GM12878 (cell line): Measurements from ENCODE around the gene TBX15. TPM values are rescaled to one million over a fixed set of nuclear protein-coding genes. Genes with fewer than 3 reads are reported as not detected.

Experiments
- ATAC-seq: fragments of 200-7000 bp; cut with Tn5 transposase; 3 replicates; pipeline ENCODE4 v1.9.1; 2020; ENCODE audit warnings: mild to moderate bottlenecking, moderate library complexity
- BruUV-seq: library from RNA; stranded (reverse); fragments of 400-500 nt; replicated peaks from 2 replicates; lab custom pipeline; 2021; lab: Mats Ljungman, UMichigan
- CTCF ChIA-PET: fragments of 300-600 bp; sonication (Branson Sonifier 250); formaldehyde crosslinking; extraction: SDS; loops from one replicate; lab custom pipeline; 2021; ENCODE audit warnings: inconsistent platforms; lab: Yijun Ruan, JAX
- POLR2A ChIA-PET: fragments of 350-600 bp; formaldehyde crosslinking; extraction: SDS; loops from one replicate; lab custom pipeline; 2021; ENCODE audit warnings: inconsistent platforms; lab: Charles Lee
- RAD21 ChIA-PET: fragments of 300-600 bp; sonication (Branson Sonifier 250); formaldehyde crosslinking; loops from one replicate; lab custom pipeline; 2023; ENCODE audit warnings: antibody characterized with exemption; ENCODE audit not compliant: unreplicated experiment; lab: Charles Lee
- SMC1A ChIA-PET: fragments of 300-600 bp; sonication (Branson Sonifier 250); formaldehyde crosslinking; loops from one replicate; lab custom pipeline; 2023; ENCODE audit not compliant: unreplicated experiment, uncharacterized antibody; lab: Charles Lee
- DNase-seq: peaks from one replicate; pipeline ENCODE4 v3.0.0-alpha.2; 2011; ENCODE audit warnings: low read depth, low spot score
- FAIRE-seq: peaks from 3 replicates; lab custom pipeline; 2011; peaks lifted over from hg19 to GRCh38; lab: Jason Lieb, UNC
- H2AFZ ChIP-seq: 2 replicates; pipeline ENCODE4 v1.6.0; 2011; ENCODE audit warnings: low read depth, low read length, control low read depth; ENCODE audit not compliant: control insufficient read depth
- H3K27ac ChIP-seq: 2 replicates; pipeline ENCODE4 v1.5.1; 2011; ENCODE audit warnings: control low read depth; ENCODE audit not compliant: control insufficient read depth, insufficient read depth
- H3K27me3 ChIP-seq, 2 experiments: replicated peaks in 1 of 2; 2 replicates each; pipeline versions ENCODE4 v1.6.0 to v1.6.1; 2011; ENCODE audit warnings: low read length in 1 of 2; ENCODE audit not compliant: control insufficient read depth in 2 of 2, insufficient read depth in 2 of 2
- H3K36me3 ChIP-seq, 2 experiments: 2 replicates each; pipeline ENCODE4 v1.5.1; 2011; ENCODE audit warnings: low read length in 1 of 2; ENCODE audit not compliant: control insufficient read depth in 2 of 2, insufficient read depth in 2 of 2
- H3K4me1 ChIP-seq: 2 replicates; pipeline ENCODE4 v1.6.1; 2011; ENCODE audit warnings: mild to moderate bottlenecking, low read length, moderate library complexity, mixed read lengths; ENCODE audit not compliant: control insufficient read depth, insufficient read depth
- H3K4me2 ChIP-seq: 2 replicates; pipeline ENCODE4 v1.6.0; 2011; ENCODE audit warnings: control low read depth; ENCODE audit not compliant: control insufficient read depth, insufficient read depth
- H3K4me3 ChIP-seq: fragments of 200-600 bp; sonication (generic); 2 replicates; pipeline ENCODE4 v1.5.1; 2016
- H3K79me2 ChIP-seq: 2 replicates; pipeline ENCODE4 v1.6.0; 2011; ENCODE audit warnings: low read length; ENCODE audit not compliant: control insufficient read depth, insufficient read depth
- H3K9ac ChIP-seq: 2 replicates; pipeline ENCODE4 v1.8.0; 2011; ENCODE audit warnings: low read length, control low read depth, mixed read lengths; ENCODE audit not compliant: control insufficient read depth, insufficient read depth
- H3K9me3 ChIP-seq: replicated peaks from 3 replicates; pipeline ENCODE4 v1.5.1; 2011; ENCODE audit warnings: mild to moderate bottlenecking, low read length; ENCODE audit not compliant: control insufficient read depth, insufficient read depth
- H4K20me1 ChIP-seq: 2 replicates; pipeline ENCODE4 v1.6.0; 2011; ENCODE audit not compliant: control insufficient read depth, insufficient read depth
- CBFB ChIP-seq: IDR thresholded peaks from 2 replicates; pipeline ENCODE4 v1.6.1; 2016; ENCODE audit warnings: antibody characterized with exemption, low read depth
- CBX5 ChIP-seq: sonication (generic); IDR thresholded peaks from 2 replicates; pipeline ENCODE4 v1.6.1; 2016; ENCODE audit warnings: low read depth, moderate library complexity, mild to moderate bottlenecking, inconsistent platforms
- DPF2 ChIP-seq: fragments of 450-650 bp; IDR thresholded peaks from 2 replicates; pipeline ENCODE4 v1.6.1; 2017; ENCODE audit warnings: mild to moderate bottlenecking
- EP300 ChIP-seq, 2 experiments: fragments of 150-350 bp in 1 of 2; IDR thresholded peaks; 2 replicates each; pipeline ENCODE4 v1.6.1; 2011 to 2012; ENCODE audit warnings: low read depth in 2 of 2, low read length in 2 of 2, borderline replicate concordance in 1 of 2, improper control_type of control experiment in 1 of 2, inconsistent platforms in 1 of 2; ENCODE audit not compliant: control insufficient read depth in 1 of 2
- EZH2 ChIP-seq: IDR thresholded peaks from 2 replicates; pipeline ENCODE4 v1.6.1; 2012; ENCODE audit warnings: low read depth, mild to moderate bottlenecking, control low read depth, inconsistent platforms, low read length, borderline replicate concordance; ENCODE audit not compliant: control insufficient read depth
- HCFC1 ChIP-seq: fragments of 150-350 bp; IDR thresholded peaks from 2 replicates; pipeline ENCODE4 v1.6.1; 2014; ENCODE audit warnings: low read length
- IRF4 ChIP-seq: IDR thresholded peaks from 2 replicates; pipeline ENCODE4 v1.6.1; 2011; ENCODE audit warnings: low read depth, low read length
- MEF2A ChIP-seq: IDR thresholded peaks from 2 replicates; pipeline ENCODE4 v1.6.1; 2011; ENCODE audit warnings: low read depth, mild to moderate bottlenecking, low read length, moderate library complexity; ENCODE audit not compliant: insufficient read depth
- PAX8 ChIP-seq: fragments of 450-650 bp; IDR thresholded peaks from 2 replicates; pipeline ENCODE4 v1.6.1; 2017; ENCODE audit warnings: mild to moderate bottlenecking, moderate library complexity
- RBBP5 ChIP-seq: fragments of 200-600 bp; sonication (generic); conservative IDR thresholded peaks from 2 replicates; pipeline ENCODE4 v1.6.1; 2016
- RFX5 ChIP-seq: IDR thresholded peaks from 2 replicates; pipeline ENCODE4 v1.6.1; 2011; ENCODE audit warnings: low read depth, low read length, improper control_type of control experiment
- TBL1XR1 ChIP-seq: IDR thresholded peaks from 2 replicates; pipeline ENCODE4 v1.6.1; 2012; ENCODE audit warnings: low read depth, low read length, improper control_type of control experiment
- TCF3 ChIP-seq: IDR thresholded peaks from 2 replicates; pipeline ENCODE4 v1.6.1; 2012; ENCODE audit warnings: low read depth, mild to moderate bottlenecking, low read length, borderline replicate concordance; ENCODE audit not compliant: insufficient read depth
- TCF7 ChIP-seq: IDR thresholded peaks from 2 replicates; pipeline ENCODE4 v1.6.1; 2014; ENCODE audit warnings: antibody characterized with exemption, borderline replicate concordance
- YBX1 ChIP-seq: fragments of 450-650 bp; IDR thresholded peaks from 2 replicates; pipeline ENCODE4 v1.6.1; 2016; ENCODE audit warnings: antibody characterized with exemption
- ZBTB4 ChIP-seq: fragments of 450-650 bp; formaldehyde crosslinking; IDR thresholded peaks from 2 replicates; pipeline ENCODE4 v1.4.0; 2022; ENCODE audit warnings: mild to moderate bottlenecking, moderate library complexity
- WGBS: methylation state at CpG from one replicate; pipeline ENCODE4 v1.1.6; 2016; ENCODE audit warnings: low lambda C conversion rate; ENCODE audit not compliant: insufficient replicate concordance, insufficient coverage; ENCODE audit errors: missing lambda C conversion rate; 5-methylcytosine and 5-hydroxymethylcytosine counted together
- in situ Hi-C: fragments of 300-500 bp; cut with MboI; formaldehyde crosslinking; loops from 9 replicates; pipeline ENCODE4 v1.14.3; 2018; ENCODE audit warnings: mixed read lengths
- intact Hi-C: fragments of 100-400 bp; cut with micrococcal nuclease; formaldehyde crosslinking; loops from one replicate; pipeline ENCODE4 v1.14.2; 2022; ENCODE audit not compliant: unreplicated experiment
- polyA plus RNA-seq, 11 experiments: library from polyadenylated mRNA; depleted of rRNA in 4 of 11; unstranded in 6 of 11; stranded (reverse) in 5 of 11; fragments of >200 nt; fragmentation: Nextera tagmentation in 4 of 11; fragmentation: Illumina TruSeq in 1 of 11; extraction: Ambion mirVana in 4 of 11; extraction: Trizol in 1 of 11; gene quantifications; 1 replicate in 1 of 11; 2 replicates in 10 of 11; pipeline versions ENCODE4 v1.2.1 to v1.2.3, GENCODE V29; 2011 to 2016; ENCODE audit warnings: inconsistent platforms in 2 of 11, missing spikeins in 2 of 11, low read depth in 1 of 11
- total RNA-seq, 4 experiments: library from RNA; depleted of rRNA in 3 of 4; stranded (reverse); fragments of >200 nt in 3 of 4; fragmentation: Illumina TruSeq in 1 of 4; extraction: Trizol in 1 of 4; gene quantifications; 2 replicates each; pipeline versions ENCODE4 v1.2.1 to v1.2.3, GENCODE V29; 2013 to 2021
- TF ChIP-seq, protein P1 (sequence below): fragments of 150-350 bp; IDR thresholded peaks from 2 replicates; pipeline ENCODE4 v1.6.1; 2014; ENCODE audit warnings: mild to moderate bottlenecking, low read depth, low read length

TBX15 gene
- total and polyA plus RNA-seq, 10 of the 15 experiments (the other 5 are each of a cell fraction or from before 2014, with no cell fraction given): 0.64 to 9.4 (median 0.99) TPM

DNA sequence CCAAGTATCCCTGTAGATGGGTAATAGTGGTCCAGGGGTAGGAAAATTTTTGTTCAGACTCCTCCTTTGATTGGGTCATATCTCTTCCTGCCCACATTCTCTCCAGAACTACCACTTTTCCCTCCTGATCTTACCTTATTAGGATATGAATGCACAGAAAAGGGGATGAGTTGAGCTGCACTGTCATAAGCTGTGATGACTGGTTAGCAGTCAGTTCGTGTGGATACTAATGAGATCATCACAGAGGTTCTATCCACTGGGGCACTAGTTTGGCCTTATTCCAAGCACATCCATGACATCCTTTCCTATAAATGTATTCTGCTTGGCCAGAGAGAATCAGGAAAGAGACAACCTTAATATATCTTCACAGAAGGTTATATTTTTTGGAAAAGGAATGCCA is 22.1 kb upstream of the TBX15 start:
- WGBS: 0% methylated on average over 1 of the region's 1 CpG
- in situ Hi-C loops: loop anchor here (5.0 kb wide), 1 partner anchor 858 kb away; no protein-coding TSS in a partner anchor
- TF ChIP-seq IRF4 (no peak), TCF3 (no peak), EZH2 (no peak), MEF2A (no peak), TCF7 (no peak), RBBP5 (no peak), CBFB (no peak), HCFC1 (no peak), TBL1XR1 (no peak), DPF2 (no peak), CBX5 (no peak), RFX5 (no peak), YBX1 (no peak), ZBTB4 (CRISPR knock-in tag) (no peak), EP300 (IDR thresholded peaks at IDR 0.05; ENCODE audit: borderline replicate concordance in 1 of 2, control insufficient read depth in 1 of 2, low read depth in 2 of 2, low read length in 2 of 2) (no peak), PAX8 (no peak)
- TF ChIP-seq, protein P1, sequence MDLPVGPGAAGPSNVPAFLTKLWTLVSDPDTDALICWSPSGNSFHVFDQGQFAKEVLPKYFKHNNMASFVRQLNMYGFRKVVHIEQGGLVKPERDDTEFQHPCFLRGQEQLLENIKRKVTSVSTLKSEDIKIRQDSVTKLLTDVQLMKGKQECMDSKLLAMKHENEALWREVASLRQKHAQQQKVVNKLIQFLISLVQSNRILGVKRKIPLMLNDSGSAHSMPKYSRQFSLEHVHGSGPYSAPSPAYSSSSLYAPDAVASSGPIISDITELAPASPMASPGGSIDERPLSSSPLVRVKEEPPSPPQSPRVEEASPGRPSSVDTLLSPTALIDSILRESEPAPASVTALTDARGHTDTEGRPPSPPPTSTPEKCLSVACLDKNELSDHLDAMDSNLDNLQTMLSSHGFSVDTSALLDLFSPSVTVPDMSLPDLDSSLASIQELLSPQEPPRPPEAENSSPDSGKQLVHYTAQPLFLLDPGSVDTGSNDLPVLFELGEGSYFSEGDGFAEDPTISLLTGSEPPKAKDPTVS: no peak
- TF ChIP-seq, all 136 proteins: peak for 0
- ChIA-PET RAD21 (no interaction called here), CTCF (interaction anchor here (1.0 to 5.4 kb wide), 3 partner anchors 18 to 266 kb away, joined by 3 to 21 read pairs (median 3); no protein-coding TSS in a partner anchor), POLR2A (no interaction called here), SMC1A (interaction anchor here (1.6 kb wide), 2 partner anchors 15 to 32 kb away, joined by 4 to 6 read pairs; no protein-coding TSS in a partner anchor)
- intact Hi-C loops: no loop called here
- Histone ChIP-seq H2AFZ (no peak overlapping the region), H3K9ac (no peak overlapping the region), H3K4me2 (no peak overlapping the region), H3K36me3 (no peaks in the 10 kb centered on the region), H3K9me3 (peaks cover 4% of the 10 kb centered on the region; the same call in 1 of the 3 replicates), H3K4me1 (no peaks in the 10 kb centered on the region), H3K79me2 (no peaks in the 10 kb centered on the region), H4K20me1 (no peaks in the 10 kb centered on the region), H3K27ac (no peak overlapping the region), H3K27me3 (peaks cover 6 to 10% of the 10 kb centered on the region in 2 experiments), H3K4me3 (no peak overlapping the region)
- FAIRE-seq (no peak), ATAC-seq (no peak), DNase-seq (no peak)
- no TSS peak for BruUV-seq
